Pancreas (tissue), 10 donors: ENCODE results near the gene ITLN1. TPM values are rescaled to one million over a fixed set of nuclear protein-coding genes. Genes with fewer than 3 reads are reported as not detected.
"Not testable (repeated sequence)": the region's sequence is repeated elsewhere in the genome, so short reads cannot be mapped to it uniquely, and the experiment has no call there.

ENCODE experiments used
- ATAC-seq, 4 donors: fragments of 200-7000 bp; cut with Tn5 transposase; one replicate each; pipeline versions ENCODE4 v1.8.0 to v1.9.1; 2020; ENCODE audit warnings: mild to moderate bottlenecking in 4 of 4, moderate library complexity in 4 of 4
- DNase-seq, 6 donors: peaks; one replicate each; pipeline ENCODE4 v3.0.0-alpha.2; 2020
- FAIRE-seq: peaks from 2 replicates; lab custom pipeline; 2012; peaks lifted over from hg19 to GRCh38; lab: Jason Lieb, UNC
- H3K27ac ChIP-seq, 4 donors: fragments of 200-600 bp; sonication (generic); 1 replicate in 3 of 4; 2 replicates in 1 of 4; pipeline versions ENCODE4 v1.5.0 to v1.8.0; 2020
- H3K27me3 ChIP-seq, 4 donors: fragments of 200-600 bp; one replicate each; pipeline ENCODE4 v1.8.0; 2021
- H3K36me3 ChIP-seq, 3 donors: fragments of 200-600 bp; sonication (generic) in 1 of 3; one replicate each; pipeline versions ENCODE4 v1.5.0 to v1.8.0; 2020 to 2021
- H3K4me1 ChIP-seq, 3 donors: fragments of 200-600 bp; one replicate each; pipeline ENCODE4 v1.8.0; 2021
- H3K4me3 ChIP-seq, 4 donors: fragments of 200-600 bp; sonication (generic) in 2 of 4; one replicate each; pipeline versions ENCODE4 v1.5.0 to v1.8.0; 2020 to 2021
- H3K9me3 ChIP-seq, 4 donors: fragments of 200-600 bp; one replicate each; pipeline ENCODE4 v1.8.0; 2021
- CTCF ChIP-seq, 4 donors: fragments of 200-600 bp; sonication (generic) in 3 of 4; IDR thresholded peaks; one replicate each; pipeline versions ENCODE4 v1.5.0 to v1.8.0; 2021; ENCODE audit warnings: antibody characterized with exemption in 4 of 4
- WGBS, 2 donors: extraction: QIAGEN DNeasy Blood & Tissue Kit; methylation state at CpG; one replicate each; pipeline ENCODE4 v1.1.7; 2013; 5-methylcytosine and 5-hydroxymethylcytosine counted together
- intact Hi-C, 3 donors: fragments of 100-400 bp; cut with DNase I; formaldehyde crosslinking; loops; one replicate each; pipeline versions ENCODE4 v1.11.1 to v1.14.2; 2022
- polyA plus RNA-seq, 2 donors: library from polyadenylated mRNA; stranded (reverse); fragments of 200-250 nt; gene quantifications; one replicate each; pipeline ENCODE4 v1.2.3, GENCODE V29; 2013
- total RNA-seq, 6 donors: library from RNA; stranded (reverse); fragmentation: NEBNext Ultra II Directional in 4 of 6; extraction: Animal tissue kit (Norgen Biotek cat#: 25700) in 4 of 6; gene quantifications; one replicate each; pipeline versions ENCODE4 v1.2.1 to v1.2.4, GENCODE V29; 2021 to 2023
- donor health status: healthy with polysubstance abuse.
- donor health status: DM: no; HTN: no; CAD: no; lungs with moderate emphysema.
- donor health status: DM: no; HTN: no; CAD: no.
- donor health status: control.
- donor health status: control.
- donor health status: Bipolar disorder and iron deficiency.
- donor health status: DM: yes; HTN: yes; CAD: no.
- donor health status: DM: no; HTN: no; CAD: no.
- donor health status: DM: no; HTN: no; CAD: no.
- donor health status: DM: yes; HTN: yes; CAD: no.

Gene ITLN1
- total and polyA plus RNA-seq, 8 donors, result 0.12 to 15.1 (median 0.27) TPM; not detected in 2

GRCh38 chr1:160904783-160905616, 20.0 kb upstream of the ITLN1 start:
- FAIRE-seq (no peak), DNase-seq (no peak), ATAC-seq (peak in 2 of 4 donors; percentile 58 to 69)
- intact Hi-C loops, result no loop called here
- Histone ChIP-seq H3K4me1 (no peaks in the 10 kb centered on the region), H3K36me3 (no peaks in the 10 kb centered on the region), H3K27ac (no peak overlapping the region), H3K27me3 (no peaks in the 10 kb centered on the region), H3K4me3 (no peak overlapping the region), H3K9me3 (no peaks in the 10 kb centered on the region)
- 38 to 42% methylated on average over 8 of the region's 8 CpGs for WGBS, 2 donors
- TF ChIP-seq CTCF (IDR thresholded peaks at IDR 0.05), result no peak

- intact Hi-C loops, H3K36me3 ChIP-seq, H3K9me3 ChIP-seq, H3K27ac ChIP-seq, ATAC-seq, H3K4me3 ChIP-seq, FAIRE-seq, DNase-seq, H3K4me1 ChIP-seq, H3K27me3 ChIP-seq: not testable (repeated sequence)
- WGBS, 2 donors, result 80 to 91% methylated on average over 1 of the region's 1 CpG
These were observed 17.3 kb upstream of the ITLN1 start for GRCh38 chr1:160902251-160902650.

- no peak for TF ChIP-seq CTCF (IDR thresholded peaks at IDR 0.05)
- no peak for DNase-seq
- Histone ChIP-seq H3K27ac (no peak overlapping the region), H3K27me3 (no peaks in the 10 kb centered on the region), H3K4me1 (no peaks in the 10 kb centered on the region), H3K9me3 (no peaks in the 10 kb centered on the region), H3K4me3 (no peak overlapping the region), H3K36me3 (no peaks in the 10 kb centered on the region)
- WGBS, 2 donors, result 91 to 92% methylated on average over 2 of the region's 2 CpGs
- intact Hi-C loops, result no loop called here
- no peak for FAIRE-seq
- no peak for ATAC-seq
These were observed 16.8 kb upstream of the ITLN1 start for GRCh38 chr1:160901768-160902167.

GRCh38 chr1:160900683-160901082, 15.7 kb upstream of the ITLN1 start:
- ATAC-seq, H3K36me3 ChIP-seq, H3K4me1 ChIP-seq, FAIRE-seq, intact Hi-C loops, H3K9me3 ChIP-seq, H3K27me3 ChIP-seq, H3K27ac ChIP-seq, H3K4me3 ChIP-seq, DNase-seq: not testable (repeated sequence)
- WGBS, 2 donors, result 50 to 56% methylated on average over 3 of the region's 3 CpGs

- intact Hi-C loops, H3K27ac ChIP-seq, H3K4me1 ChIP-seq, ATAC-seq, H3K27me3 ChIP-seq, FAIRE-seq, H3K4me3 ChIP-seq, H3K9me3 ChIP-seq, DNase-seq, H3K36me3 ChIP-seq: not testable (repeated sequence)
- 91 to 93% methylated on average over 18 of the region's 18 CpGs for WGBS, 2 donors
These were observed 9.6 kb upstream of the ITLN1 start for GRCh38 chr1:160894368-160895135.

GRCh38 chr1:160891474-160891873, 6.5 kb upstream of the ITLN1 start:
- no peak for TF ChIP-seq CTCF (IDR thresholded peaks at IDR 0.05)
- WGBS, 2 donors, result 41% methylated on average over 2 of the region's 2 CpGs
- Histone ChIP-seq H3K27ac (no peak overlapping the region), H3K9me3 (no peaks in the 10 kb centered on the region), H3K4me3 (no peak overlapping the region), H3K4me1 (no peaks in the 10 kb centered on the region), H3K27me3 (no peaks in the 10 kb centered on the region), H3K36me3 (no peaks in the 10 kb centered on the region)
- intact Hi-C loops, result no loop called here
- DNase-seq (no peak), ATAC-seq (no peak), FAIRE-seq (no peak)
